ENCODE measurements around the gene APOBEC3F.

GRCh38 chr22:39028281-39028680 lies 12.4 kb upstream of the APOBEC3F start:
- TF ChIP-seq CTCF (conservative IDR thresholded peaks at IDR 0.05; ENCODE audit: low read depth, low read length) = no peak
- TF ChIP-seq EZH2 (IDR thresholded peaks at IDR 0.05; ENCODE audit: low read length, unreplicated experiment) = no peak
- no peak for TF ChIP-seq EZH2phosphoT487 (IDR thresholded peaks at IDR 0.05; ENCODE audit: borderline replicate concordance, low read length)

All from PC-3 (cell line).